Activated B cell treated with CpG ODN at 0.5 μM for 24 hours (primary cell): ENCODE results near the gene MIGA2. TPM values are rescaled to one million over a fixed set of nuclear protein-coding genes. Genes with fewer than 3 reads are reported as not detected.
A peak's percentile ranks its signal among the peaks of the same experiment; 100 is the strongest.

Experiments used
- ATAC-seq: fragments of 200-7000 bp; cut with Tn5 transposase; one replicate; pipeline ENCODE4 v1.10.0; 2021; ENCODE audit warnings: low read depth, mild to moderate bottlenecking, moderate library complexity
- CTCF ChIA-PET: fragments of 350-600 bp; sonication (Branson Sonifier 250); formaldehyde crosslinking; loops from one replicate; lab custom pipeline; 2021; ENCODE audit warnings: antibody characterized with exemption; lab: Charles Lee
- POLR2A ChIA-PET: fragments of 350-600 bp; sonication (Branson Sonifier 250); formaldehyde crosslinking; loops from one replicate; lab custom pipeline; 2021; ENCODE audit warnings: antibody characterized with exemption; lab: Charles Lee
- DNase-seq: peaks from one replicate; pipeline ENCODE4 v3.0.0; 2022
- H3K27ac Mint-ChIP-seq: one replicate; pipeline ENCODE4 v1.8.0; 2020; ENCODE audit warnings: mixed read lengths
- H3K27me3 Mint-ChIP-seq: one replicate; pipeline ENCODE4 v1.8.0; 2021; ENCODE audit warnings: mixed read lengths
- H3K36me3 Mint-ChIP-seq: one replicate; pipeline ENCODE4 v1.8.0; 2021; ENCODE audit warnings: low read depth, mixed read lengths
- H3K4me1 Mint-ChIP-seq: one replicate; pipeline ENCODE4 v1.8.0; 2021; ENCODE audit warnings: mixed read lengths
- H3K4me3 Mint-ChIP-seq: one replicate; pipeline ENCODE4 v1.8.0; 2020; ENCODE audit warnings: mild to moderate bottlenecking, mixed read lengths
- H3K9me3 Mint-ChIP-seq: one replicate; pipeline ENCODE4 v1.8.0; 2020; ENCODE audit warnings: mixed read lengths
- intact Hi-C: fragments of 100-400 bp; cut with micrococcal nuclease; formaldehyde crosslinking; loops from one replicate; pipeline ENCODE4 v1.15.1; 2024
- total RNA-seq: library from RNA; stranded (reverse); gene quantifications from 2 replicates; pipeline ENCODE4 v1.2.3, GENCODE V29; 2022
- TF ChIP-seq, protein P1 (sequence below): fragments of 200-600 bp; IDR thresholded peaks from one replicate; pipeline ENCODE4 v1.8.0; 2022; ENCODE audit warnings: antibody characterized with exemption, mild to moderate bottlenecking

MIGA2 gene
- total RNA-seq, 1 donor from 2014 or later, result 50.0 TPM

GRCh38 chr9:129023908-129024233 lies 12.6 kb upstream of the MIGA2 start:
- no peaks in the 10 kb centered on the region for H3K27me3 Mint-ChIP-seq
- ChIA-PET CTCF (no interaction called here), POLR2A (interaction anchor here (0.7 kb wide), 1 partner anchor 471 kb away, joined by 12 read pairs; no protein-coding TSS in a partner anchor)
- no peak overlapping the region for H3K27ac Mint-ChIP-seq
- ATAC-seq, result no peak
- no peaks in the 10 kb centered on the region for H3K9me3 Mint-ChIP-seq
- TF ChIP-seq, protein P1, sequence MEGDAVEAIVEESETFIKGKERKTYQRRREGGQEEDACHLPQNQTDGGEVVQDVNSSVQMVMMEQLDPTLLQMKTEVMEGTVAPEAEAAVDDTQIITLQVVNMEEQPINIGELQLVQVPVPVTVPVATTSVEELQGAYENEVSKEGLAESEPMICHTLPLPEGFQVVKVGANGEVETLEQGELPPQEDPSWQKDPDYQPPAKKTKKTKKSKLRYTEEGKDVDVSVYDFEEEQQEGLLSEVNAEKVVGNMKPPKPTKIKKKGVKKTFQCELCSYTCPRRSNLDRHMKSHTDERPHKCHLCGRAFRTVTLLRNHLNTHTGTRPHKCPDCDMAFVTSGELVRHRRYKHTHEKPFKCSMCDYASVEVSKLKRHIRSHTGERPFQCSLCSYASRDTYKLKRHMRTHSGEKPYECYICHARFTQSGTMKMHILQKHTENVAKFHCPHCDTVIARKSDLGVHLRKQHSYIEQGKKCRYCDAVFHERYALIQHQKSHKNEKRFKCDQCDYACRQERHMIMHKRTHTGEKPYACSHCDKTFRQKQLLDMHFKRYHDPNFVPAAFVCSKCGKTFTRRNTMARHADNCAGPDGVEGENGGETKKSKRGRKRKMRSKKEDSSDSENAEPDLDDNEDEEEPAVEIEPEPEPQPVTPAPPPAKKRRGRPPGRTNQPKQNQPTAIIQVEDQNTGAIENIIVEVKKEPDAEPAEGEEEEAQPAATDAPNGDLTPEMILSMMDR, result no peak
- no peak for DNase-seq
- intact Hi-C loops, result no loop called here
- peaks cover 29% of the 10 kb centered on the region for H3K4me1 Mint-ChIP-seq
- H3K36me3 Mint-ChIP-seq, result peaks cover 5% of the 10 kb centered on the region
- no peak overlapping the region for H3K4me3 Mint-ChIP-seq

DNA sequence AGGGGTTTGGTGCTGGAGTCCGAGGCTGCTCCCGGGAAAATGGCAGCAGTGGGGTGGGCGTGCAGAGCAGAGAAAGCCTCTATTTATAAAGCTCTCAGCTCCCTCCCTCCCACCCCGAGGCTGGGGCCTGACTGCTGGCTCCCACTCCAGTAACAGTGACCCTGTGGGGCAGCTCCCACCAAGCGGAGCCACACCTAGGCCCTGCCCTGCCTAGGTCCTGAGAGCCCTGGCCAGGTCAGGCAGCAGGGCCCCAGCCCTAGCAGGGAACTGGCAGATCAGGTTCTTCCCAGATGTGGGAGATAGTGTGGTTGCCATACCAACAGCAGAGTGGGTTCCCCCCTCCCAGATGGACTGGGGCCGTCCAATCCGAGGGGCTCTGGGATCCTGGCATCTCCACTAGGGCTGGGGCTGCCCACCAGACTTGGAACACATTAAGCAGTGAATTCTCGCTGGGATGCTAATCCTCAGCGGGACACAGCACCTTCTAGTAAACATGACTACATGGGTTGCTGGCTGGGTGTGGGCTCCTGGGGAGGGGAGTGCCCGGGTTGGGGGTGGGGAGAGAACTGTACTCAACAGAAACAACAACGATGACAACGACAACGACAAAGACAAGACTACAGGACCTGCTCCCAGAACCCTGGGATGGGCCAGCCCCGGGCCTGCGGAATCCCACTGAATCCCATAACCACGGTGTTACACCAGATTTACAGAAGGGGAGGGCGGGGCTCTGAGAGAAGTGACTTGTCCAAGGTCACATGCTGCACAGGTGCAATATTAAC lies 9.8 kb upstream of the MIGA2 start:
- ChIA-PET CTCF (no interaction called here), POLR2A (interaction anchor here (2.1 to 2.3 kb wide), 2 partner anchors 10 to 54 kb away, joined by 9 to 10 read pairs; partner anchors contain the start of genes DOLPP1 and MIGA2)
- DNase-seq, result no peak
- Mint-ChIP-seq H3K4me3 (peak overlapping the region; percentile 85), H3K27ac (peak overlapping the region; percentile 66), H3K36me3 (peaks cover 3% of the 10 kb centered on the region), H3K27me3 (no peaks in the 10 kb centered on the region), H3K9me3 (no peaks in the 10 kb centered on the region), H3K4me1 (peaks cover 24% of the 10 kb centered on the region)
- ATAC-seq, result no peak
- TF ChIP-seq, protein P1, result no peak
- intact Hi-C loops, result no loop called here

GRCh38 chr9:129027224-129027684 lies 9.2 kb upstream of the MIGA2 start:
- no peak for ATAC-seq
- TF ChIP-seq, protein P1, result no peak
- Mint-ChIP-seq H3K36me3 (no peaks in the 10 kb centered on the region), H3K4me3 (peak overlapping the region; percentile 85), H3K4me1 (peaks cover 19% of the 10 kb centered on the region), H3K27ac (peak overlapping the region; percentile 66), H3K9me3 (no peaks in the 10 kb centered on the region), H3K27me3 (no peaks in the 10 kb centered on the region)
- intact Hi-C loops, result no loop called here
- ChIA-PET CTCF (no interaction called here), POLR2A (interaction anchor here (1.3 to 2.3 kb wide), 3 partner anchors 9 to 751 kb away, joined by 4 to 10 read pairs (median 9); partner anchors contain the start of genes DOLPP1, GOLGA2, MIGA2 and SWI5)
- no peak for DNase-seq

DNA sequence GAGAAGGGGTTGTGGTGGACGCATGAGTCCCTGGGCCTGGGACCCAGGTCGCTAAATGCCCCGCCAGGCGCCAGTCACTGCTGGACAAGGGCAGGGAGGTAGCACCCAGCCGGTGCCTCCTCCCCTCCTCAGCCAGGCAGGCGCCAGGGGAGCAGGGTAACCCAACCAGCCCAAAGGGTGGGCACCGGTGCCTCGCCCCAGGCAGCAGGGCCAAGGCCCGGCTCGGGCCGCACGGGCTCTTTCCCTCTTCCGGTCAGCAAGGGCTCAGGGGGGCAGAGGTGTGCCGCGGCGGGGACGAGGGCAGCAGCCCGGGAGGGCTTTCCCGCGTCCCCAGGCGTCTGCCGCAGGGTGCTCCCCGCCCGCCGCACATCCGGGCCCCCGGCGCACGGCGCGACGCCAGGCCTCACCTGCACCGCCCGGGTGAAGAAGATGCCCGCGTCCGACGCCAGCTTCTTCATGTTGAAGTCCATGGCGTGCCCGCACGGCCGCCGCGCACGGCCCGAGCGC lies 8.7 kb upstream of the MIGA2 start:
- peak overlapping the region; percentile 66 for H3K27ac Mint-ChIP-seq
- H3K4me1 Mint-ChIP-seq, result peaks cover 19% of the 10 kb centered on the region

More for the DNA sequence above, 8.7 kb upstream of the MIGA2 start:
- intact Hi-C loops, result loop anchor here (1.0 to 2.0 kb wide), 5 partner anchors 42 to 475 kb away; partner anchors contain the start of genes DOLPP1, LRRC8A, PTPA and SPTAN1
- ChIA-PET POLR2A (interaction anchor here (0.5 to 2.3 kb wide), 10 partner anchors 9 to 752 kb away, joined by 4 to 12 read pairs (median 7); partner anchors contain the start of genes DOLK, DOLPP1, GOLGA2 and MIGA2), CTCF (interaction anchor here (0.7 to 1.5 kb wide), 3 partner anchors 9 to 21 kb away, joined by 4 to 5 read pairs (median 4); no protein-coding TSS in a partner anchor)
- no peaks in the 10 kb centered on the region for H3K9me3 Mint-ChIP-seq
- TF ChIP-seq, protein P1, result no peak
- peak; percentile 38 for ATAC-seq
- H3K36me3 Mint-ChIP-seq, result no peaks in the 10 kb centered on the region
- peak overlapping the region; percentile 85 for H3K4me3 Mint-ChIP-seq
- DNase-seq, result no peak
- no peaks in the 10 kb centered on the region for H3K27me3 Mint-ChIP-seq
